ENCODE results near the gene TMEM50B.
"Not testable (repeated sequence)": the region's sequence is repeated elsewhere in the genome, so short reads cannot be mapped to it uniquely, and the experiment has no call there.

Gene TMEM50B

DNA sequence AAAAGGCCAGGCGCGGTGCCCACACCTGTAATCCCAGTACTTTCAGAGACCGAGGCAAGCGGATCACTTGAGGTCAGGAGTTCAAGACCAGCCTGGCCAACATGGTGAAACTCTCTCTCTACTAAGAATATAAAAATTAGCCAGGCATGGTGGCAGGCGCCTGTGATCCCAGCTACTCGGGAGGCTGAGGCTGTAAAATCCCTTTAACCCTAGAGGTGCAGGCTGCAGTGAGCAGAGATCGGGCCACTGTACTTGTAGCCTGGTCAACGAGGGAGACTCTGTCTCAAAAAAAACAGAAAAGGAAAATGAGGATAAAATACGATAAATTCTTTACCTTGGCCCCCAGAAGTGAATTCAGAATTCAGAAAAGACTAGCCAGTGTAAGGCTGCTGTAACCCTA is 1.6 kb downstream of the TMEM50B start:
- DNase-seq (ENCODE audit: low spot score): no peak

DNA sequence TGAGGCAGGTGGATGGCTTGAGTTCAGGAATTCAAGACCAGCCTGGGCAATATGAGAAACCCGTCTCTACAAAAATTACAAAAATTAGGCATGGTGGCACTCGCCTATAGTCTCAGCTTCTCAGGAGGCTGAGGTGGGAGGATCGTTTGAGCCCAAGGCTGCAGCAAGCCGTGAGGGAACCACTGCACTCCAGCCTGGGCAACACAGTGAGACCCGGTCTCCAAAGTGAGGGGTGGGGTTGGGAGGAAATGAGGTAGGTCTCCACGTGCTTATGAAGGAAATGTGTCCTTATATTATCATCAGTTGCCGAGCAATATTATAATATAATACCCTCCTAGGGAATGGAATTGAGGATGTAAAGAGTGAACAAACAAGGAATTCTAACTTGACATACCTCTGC is 2.7 kb downstream of the TMEM50B start:
- no peak for DNase-seq (ENCODE audit: low spot score)

DNA sequence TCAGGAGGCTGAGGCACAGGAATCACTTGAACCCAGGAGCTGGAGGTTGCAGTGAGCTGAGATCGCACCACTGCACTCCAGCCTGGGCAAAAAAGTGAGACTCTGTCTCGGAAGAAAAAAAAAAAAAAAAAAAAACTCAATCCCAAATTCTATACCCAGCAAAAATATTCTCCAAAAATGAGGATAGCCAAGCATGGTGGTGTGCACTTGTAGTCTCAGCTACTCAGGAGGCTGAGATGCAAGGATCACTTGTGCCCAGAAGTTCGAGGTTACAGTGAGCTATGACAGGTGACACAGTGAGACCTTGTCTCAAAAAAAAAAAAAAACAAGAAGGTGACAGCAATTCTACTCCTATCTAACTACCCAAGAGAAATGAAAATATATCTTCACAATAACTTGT is 6.4 kb downstream of the TMEM50B start:
- DNase-seq (ENCODE audit: low spot score): no peak

DNA sequence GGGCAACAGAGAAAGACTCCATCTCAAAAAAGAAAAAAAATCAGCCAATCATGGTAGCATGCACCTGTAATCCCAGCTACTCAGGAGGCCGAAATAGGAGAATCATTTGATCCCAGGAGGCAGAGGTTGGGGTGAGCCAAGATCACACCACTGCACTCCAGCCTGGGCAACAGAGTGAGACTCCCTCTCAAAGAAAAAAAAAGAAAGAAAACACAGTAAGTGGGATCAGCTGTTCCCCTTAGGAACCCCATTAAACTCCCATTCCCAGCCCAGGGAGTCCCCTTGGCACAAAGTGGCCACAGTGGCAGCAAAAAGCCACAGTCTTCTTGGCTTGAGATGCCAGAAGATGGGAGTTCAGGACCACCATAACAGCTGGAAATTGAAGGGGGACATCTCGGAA is 9.1 kb downstream of the TMEM50B start:
- no peak for DNase-seq (ENCODE audit: low spot score)

DNA sequence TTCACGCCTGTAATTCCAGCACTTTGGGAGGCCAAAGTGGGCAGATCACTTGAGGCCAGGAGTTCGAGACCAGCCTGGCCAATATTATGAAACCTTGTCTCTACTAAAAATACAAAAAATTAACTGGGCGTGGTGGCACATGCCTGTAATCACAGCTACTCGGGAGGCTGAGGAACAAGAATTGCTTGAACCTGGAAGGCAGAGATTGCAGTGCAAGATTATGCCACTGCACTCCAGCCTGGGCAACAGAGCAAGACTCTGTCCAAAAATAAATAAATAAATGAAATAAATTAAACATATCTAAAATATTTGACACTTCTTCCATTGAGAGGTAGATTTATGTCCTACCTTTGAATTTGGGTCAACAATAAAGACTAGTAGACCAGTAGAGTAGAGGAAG is 10.6 kb downstream of the TMEM50B start:
- DNase-seq (ENCODE audit: low spot score): not testable (repeated sequence)

DNA sequence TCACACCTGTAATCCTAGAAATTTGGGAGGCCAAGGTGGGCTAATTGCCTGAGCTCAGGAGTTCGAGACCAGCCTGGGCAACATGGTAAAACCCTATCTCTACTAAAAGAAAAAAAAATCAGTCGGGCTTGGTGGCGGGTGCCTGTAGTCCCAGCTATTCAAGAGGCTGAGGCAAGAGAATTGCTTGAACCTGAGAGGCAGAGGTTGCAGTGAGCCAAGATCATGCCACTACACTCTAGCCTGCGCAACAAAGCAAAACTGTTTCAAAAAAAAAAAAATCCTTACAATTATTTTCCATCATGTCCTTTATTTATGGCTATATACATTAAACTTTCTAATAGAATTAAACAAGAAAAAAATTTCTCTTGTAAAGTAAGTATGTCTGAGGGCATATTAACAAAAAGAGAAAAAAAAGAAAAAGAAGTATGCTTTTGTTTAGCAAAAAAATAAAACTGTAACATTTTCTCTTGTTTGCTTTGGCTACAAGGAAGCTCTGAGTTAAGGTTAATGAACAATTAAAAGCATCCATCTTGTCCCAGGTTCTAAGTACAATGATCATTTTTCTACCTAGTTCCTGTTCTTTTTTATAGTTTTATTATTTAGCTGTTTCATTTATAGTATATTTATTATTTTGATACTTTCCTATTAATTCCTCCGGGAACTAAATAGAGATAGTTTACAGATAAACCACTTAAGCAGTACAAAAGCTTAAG is 18.1 kb downstream of the TMEM50B start:
- no peak for DNase-seq (ENCODE audit: low spot score)

DNA sequence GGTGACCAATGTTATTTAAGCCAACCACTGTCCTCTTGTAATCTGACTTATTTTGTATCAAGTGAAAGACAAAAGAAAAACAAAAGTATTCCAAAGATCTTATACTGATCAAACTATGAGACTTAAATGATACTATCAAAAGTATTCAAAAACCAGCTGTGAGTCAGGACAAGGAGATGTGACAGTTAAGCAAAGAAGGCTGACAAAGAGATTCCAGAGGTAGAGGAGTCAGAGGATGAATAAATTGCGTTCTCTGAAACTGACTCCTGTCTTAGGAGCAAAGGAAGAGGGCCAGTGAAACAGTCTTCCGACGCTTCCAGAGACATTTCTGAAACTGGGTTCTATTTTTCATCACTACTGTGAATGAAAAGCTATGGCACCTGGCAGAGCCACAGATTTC is 20.9 kb downstream of the TMEM50B start:
- DNase-seq (ENCODE audit: low spot score): no peak

DNA sequence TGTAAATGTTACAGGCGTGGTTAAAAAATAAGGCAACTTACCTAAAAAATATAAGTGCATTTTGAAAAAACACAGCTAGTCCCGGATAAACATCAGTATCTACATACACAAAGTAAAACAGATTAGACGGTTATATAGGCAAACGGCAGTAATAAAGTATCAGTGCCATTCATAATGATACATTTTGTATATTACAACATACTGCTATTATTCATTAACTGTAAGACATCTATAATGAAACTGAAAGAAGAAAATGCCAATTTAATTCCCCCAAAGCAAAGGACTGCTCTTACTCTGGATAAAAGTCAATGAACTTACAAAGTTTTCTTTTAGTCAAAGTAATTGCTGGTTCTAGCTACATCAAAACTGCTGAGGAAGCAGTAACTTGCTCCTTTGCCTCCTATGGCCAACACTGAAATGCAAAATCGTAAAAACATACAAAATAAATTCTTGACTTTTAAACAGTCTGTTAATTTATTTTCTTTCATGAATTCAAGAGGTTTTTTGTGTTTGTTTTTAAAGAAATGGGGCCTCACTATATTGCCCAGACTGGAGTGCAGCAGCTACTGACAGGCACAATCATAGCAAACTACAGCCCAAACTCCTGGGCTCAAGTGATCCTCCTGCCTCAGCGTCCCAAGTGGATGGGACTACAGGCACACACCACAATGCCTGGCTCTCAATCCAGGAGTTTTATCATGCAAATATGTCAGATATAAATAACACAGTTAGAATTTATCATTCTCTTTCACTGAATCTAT is 23.9 kb downstream of the TMEM50B start:
- no peak for DNase-seq (ENCODE audit: low spot score)

DNA sequence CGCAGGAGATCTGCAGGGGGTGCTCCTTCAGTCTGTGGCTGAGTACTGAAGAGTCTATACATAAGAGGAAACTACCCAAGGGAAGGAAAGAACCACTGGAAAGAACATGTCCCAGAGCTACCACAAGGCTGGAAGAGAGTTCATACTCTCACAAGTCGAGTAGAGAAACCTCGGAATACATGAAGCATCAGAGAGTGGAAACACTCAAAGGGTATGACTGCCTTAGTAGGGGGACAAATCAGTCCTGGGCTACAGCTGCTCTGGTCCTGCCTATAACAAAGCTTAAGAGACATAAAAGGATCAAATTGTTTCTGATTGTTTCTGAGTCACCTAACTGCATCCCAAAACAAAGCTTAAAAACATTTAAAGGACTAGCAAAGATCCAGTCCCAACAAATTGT is 27.4 kb downstream of the TMEM50B start:
- no peak for DNase-seq (ENCODE audit: low spot score)

DNA sequence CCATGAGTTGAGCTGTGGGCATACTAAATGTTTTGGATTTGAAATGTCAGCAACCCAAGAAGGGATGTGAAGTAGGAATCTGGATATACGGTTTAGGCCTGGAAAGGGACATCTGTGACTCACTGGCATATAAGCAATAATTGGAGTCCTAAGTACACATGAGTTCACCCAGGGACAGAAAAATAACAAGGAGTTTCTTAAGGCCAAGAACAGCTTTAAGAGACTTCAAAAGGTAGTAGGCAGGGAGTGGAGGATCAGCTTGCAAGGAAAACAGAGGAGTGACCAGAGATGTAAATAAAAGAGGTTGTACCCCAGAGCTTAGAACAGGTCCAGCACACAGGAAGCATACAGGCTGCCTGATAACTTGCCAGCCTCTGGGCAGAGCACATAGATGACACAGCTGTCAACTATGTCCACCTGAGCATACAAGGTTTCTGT is 28.1 kb downstream of the TMEM50B start:
- no peak for DNase-seq (ENCODE audit: low spot score)

DNA sequence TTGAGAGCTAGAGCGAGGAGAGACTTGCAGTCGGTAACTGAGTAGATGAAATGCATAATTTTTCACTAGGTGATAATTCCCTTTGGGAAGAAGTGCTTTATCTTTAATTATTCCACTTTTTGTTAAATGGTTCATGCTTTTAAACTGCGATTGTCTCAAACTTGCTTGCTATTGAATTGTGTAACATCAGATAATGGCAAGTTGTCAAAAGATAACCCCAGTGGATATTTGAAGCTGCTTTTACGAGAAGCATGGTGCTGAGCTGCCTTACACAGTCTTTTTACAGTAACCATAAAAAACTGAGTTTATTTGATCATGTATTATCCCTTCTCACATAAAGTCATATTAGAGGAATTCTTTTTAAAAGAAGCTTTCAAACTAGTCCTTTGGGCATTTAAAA is 30.2 kb downstream of the TMEM50B start:
- no peak for DNase-seq (ENCODE audit: low spot score)

DNA sequence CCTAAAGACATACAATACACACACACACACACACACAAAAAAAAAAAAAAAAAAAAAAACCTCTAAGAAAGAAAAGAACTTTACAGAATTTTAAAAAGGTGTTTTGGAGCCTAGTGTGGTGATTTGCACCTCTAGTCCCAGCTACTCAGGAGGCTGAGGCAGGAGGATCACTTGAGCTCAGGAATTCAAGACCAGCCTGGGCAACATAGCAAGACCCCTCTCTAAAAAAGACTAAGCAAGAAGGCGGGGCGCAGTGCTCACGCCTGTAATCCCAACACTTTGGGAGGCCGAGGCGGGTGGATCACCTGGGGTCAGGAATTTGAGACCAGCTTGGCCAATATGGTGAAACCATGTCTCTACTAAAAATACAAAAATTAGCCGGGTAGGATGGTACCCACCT is 33.2 kb downstream of the TMEM50B start:
- DNase-seq (ENCODE audit: low spot score): not testable (repeated sequence)

DNA sequence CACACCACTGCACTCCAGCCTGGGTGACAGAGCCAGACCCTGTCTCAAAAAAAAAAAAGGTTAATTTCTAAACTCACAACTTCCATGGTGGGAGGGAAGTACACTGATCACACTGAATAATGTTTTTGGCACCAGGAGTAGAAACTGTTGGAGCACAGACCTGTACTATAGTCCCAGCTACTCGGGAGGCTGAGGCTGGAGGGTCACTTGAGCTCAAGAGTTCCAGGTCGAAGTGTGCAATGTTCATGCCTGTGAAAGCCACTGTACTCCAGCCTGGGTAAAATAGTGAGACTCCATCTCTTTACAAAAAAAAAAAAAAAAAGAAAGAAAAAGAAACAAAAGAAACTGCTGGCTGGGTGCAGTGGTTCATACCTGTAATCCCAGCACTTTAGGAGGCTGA is 35.3 kb downstream of the TMEM50B start:
- DNase-seq (ENCODE audit: low spot score): no peak

DNA sequence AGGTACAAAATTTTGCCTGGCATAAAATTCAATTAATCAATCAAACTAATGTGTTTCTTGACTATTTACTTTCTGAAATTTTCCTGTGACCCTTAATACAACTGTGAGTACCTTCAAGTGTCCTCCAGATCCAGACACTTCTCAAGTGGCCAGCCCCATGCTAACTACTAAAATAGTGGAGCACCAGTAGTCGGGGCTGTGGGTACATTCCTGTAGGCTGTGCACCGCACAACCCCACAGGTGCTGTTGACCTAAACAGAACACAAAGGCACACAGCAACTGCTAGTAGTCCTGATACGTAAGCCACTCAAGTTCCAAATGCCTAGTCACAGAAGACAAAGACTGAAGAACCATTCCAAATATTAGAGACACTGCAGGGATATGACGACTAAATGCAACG is 36.6 kb downstream of the TMEM50B start:
- no peak for DNase-seq (ENCODE audit: low spot score)

DNA sequence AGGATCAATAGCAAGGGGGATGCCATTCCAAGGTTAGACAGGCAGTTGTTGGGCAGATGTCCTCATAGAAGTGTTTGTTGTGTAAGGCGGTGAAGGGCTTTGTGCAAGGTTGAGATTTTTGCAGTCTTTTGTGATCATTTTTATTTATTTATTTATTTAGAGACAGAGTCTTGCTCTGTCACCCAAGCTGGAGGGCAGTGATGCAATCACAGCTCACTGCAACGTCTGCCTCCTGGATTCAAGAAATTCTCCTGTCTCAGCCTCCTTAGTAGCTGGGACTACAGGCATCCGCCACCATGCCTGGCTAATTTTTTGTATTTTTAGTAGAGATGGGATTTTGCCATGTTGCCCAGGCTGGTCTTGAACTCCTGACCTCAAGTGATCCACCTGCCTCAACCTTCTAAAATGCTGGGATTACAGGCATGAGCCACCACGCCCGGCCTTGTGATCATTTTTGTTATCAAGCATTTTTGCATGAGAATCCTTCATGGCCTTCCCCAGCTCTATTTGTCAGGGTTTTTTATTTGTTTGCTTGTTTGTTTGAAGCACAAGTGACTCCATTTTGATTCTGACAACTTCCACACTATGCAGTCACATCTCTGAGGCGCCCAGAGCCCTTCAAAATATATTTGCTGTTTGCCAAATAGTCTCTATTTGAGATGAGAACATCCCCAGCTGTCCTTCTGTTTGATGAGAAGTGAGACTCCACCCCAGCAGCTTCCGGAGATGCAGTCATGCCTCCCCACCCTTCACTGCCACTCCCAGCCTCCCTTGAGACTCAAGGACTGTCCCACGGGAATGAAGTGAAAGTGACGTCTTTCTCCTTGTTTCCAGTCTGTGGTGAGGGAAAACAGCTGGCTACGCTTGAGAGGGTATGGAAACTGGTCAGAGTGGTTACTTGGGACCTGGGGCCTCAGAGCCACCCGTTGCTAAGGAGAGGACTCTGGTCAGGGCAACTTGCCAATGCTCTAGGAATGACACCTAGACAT is 38.0 kb downstream of the TMEM50B start:
- no peak for DNase-seq (ENCODE audit: low spot score)

DNA sequence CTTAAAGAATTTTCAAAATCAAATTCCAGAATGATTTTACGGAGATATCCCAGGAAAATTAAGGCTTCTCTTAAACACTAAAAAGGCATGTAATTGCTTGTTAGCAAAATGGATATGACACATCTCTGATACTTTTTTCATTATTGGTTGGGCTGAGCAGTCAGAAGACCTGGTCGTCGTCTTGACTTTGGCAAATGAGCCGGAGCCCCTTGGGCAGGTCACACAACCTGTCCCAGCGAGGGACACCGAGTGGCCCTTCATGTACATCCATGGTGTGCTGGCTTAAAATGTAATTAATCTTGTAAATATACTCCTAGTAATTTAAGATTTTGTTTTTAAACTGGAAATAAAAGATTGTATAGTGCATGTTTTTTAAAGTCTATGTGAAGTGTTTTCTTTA is 42.6 kb downstream of the TMEM50B start:
- no peak for DNase-seq (ENCODE audit: low spot score)

DNA sequence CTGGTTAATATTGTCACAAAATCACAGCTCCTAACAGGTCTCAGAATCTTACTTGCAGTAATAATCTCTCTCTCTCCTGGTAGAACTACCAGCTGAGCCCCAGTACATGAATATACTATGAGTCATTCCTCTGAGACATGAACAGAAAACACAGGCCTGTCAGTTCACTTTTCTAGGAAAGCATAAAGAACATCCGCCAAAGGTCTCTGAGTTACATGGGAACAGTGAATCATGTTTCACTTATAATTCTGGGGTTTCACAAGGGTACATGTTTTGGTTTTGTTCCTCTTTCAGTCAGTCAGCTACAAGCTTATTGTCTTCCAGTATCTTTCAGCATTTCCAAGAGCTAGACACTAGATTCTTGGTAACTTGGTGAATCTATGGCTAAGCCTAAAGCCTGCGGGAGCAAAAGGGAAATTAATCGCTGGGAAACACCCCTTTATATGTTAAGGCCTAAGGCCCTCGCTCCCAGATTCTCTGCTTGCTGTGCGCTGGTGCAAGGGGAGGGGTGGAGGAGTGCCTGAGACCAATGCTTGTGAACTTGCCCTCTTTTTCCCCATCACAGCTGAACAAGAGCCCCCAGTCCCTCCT is 44.9 kb downstream of the TMEM50B start:
- peak; percentile 79 for DNase-seq (ENCODE audit: low spot score)

DNA sequence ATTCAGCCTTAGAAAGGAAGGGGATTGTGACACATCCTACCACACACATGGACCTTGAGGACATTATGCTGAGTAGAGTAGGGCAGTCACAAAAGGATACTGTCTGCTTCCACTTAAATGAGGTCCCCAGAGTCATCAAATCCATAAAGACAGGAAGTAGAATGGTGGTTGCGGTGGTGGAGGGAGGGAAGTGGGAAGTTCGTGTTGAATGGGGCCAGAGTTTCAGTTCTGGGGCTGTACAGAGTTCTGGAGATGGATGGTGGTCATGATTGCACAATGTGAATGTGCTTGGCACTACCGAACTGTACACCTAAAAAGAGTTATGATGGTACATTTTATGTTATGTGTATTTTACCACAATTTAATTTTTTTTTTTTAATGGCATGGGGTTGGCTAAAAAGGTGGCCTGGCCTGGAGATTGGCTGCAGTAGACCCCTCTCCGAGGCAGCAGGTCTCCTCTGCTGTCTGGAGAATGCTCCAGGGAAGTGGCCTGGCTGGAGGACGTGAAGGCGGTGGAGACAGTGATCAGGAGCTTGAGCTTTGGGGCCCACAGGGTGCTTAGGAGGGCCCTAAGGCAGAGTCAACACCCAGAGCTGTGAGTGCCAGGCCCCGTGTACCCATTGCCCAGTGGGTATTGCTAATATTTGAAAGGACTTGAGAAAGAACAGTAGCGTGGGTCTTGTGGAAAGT is 46.2 kb downstream of the TMEM50B start:
- DNase-seq (ENCODE audit: low spot score): no peak

DNA sequence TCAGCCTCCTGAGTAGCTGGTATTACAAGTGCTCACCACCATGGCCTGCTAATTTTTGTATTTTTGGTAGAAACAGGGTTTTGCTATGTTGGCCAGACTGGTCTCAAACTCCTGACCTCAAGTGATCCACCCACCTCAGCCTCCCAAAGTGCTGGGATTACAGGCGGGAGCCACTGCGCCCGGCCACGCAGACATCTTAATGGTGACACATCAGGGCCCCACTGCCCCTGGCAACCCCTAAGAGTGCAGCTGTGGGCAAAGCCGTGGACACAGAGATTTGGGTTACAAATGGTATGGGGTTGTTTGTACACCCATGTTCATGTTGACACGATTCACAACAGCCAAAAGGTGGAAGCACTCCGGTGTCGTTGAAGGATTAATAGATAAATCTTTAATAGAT is 46.8 kb downstream of the TMEM50B start:
- DNase-seq (ENCODE audit: low spot score): no peak

DNA sequence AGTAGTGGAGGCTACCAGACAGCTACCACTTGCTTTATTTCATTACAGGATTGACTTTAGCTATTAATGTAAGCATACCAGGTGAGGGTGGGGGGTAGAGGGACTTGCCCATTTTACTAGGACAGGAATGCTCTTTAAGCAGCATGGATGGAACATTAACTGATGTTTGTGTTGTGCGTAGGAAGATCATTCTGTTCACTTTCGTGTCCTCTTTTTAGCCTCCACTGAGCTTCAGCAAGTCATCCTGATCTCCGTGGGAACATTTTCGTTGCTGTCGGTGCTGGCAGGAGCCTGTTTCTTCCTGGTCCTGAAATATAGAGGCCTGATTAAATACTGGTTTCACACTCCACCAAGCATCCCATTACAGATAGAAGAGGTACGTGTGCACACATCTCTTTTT is 47.3 kb downstream of the TMEM50B start:
- no peak for DNase-seq (ENCODE audit: low spot score)

DNA sequence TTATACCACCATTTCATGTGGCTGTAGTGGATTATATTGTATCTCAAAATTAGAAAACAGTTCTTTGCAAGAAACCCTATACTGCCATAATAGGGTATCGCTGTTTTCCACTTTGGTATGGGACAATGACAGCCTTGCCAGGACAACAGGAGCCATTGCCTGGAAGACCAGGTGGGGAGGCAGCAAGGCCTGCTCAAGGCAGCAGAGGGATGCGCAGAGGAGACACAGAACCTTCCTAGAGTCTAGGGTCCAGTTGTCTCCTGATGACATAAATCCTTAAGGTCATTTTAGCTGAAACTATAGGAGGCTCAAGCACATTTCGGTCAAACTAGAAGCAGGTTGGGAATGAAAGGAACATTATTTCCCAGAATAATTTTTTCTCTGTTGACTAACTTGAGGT is 48.9 kb downstream of the TMEM50B start:
- no peak for DNase-seq (ENCODE audit: low spot score)

DNA sequence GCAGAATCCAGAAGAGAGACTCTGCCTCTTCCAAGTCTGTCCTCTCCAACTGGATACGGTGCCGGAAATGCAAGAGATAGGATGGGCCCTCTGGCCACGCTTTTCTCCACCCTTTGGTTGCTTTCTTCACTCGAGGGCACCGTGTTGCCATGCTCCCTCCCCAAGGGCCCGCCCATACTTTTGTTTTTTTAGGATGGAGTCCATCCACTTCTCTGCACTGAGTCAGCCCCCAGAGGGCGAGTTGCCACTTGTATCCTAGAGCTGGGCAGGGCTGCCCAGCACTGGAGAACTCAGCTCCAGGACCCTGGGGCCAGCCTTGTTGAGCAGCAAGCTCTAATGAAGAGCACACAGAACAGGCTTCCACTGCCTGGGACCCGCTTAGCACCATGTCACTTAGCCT is 51.1 kb downstream of the TMEM50B start:
- DNase-seq (ENCODE audit: low spot score): no peak

Measured in CD4-positive, alpha-beta T cell treated with Interleukin-15 for 4 hours (primary cell).